Adrenal gland (tissue), 5 donors: Measurements from ENCODE around the gene CXCL3.

Source experiments
- CTCF ChIP-seq, 6 experiments: fragments of 450-650 bp in 4 of 6; fragments of 200-600 bp in 2 of 6; sonication (generic) in 1 of 6; IDR thresholded peaks; 1 replicate in 5 of 6; 2 replicates in 1 of 6; pipeline versions ENCODE4 v1.5.1 to v1.8.0; 2016 to 2021; ENCODE audit warnings: antibody characterized with exemption in 6 of 6, mild to moderate bottlenecking in 2 of 6, moderate library complexity in 1 of 6
- POLR2A ChIP-seq, 2 donors: fragments of 450-650 bp; IDR thresholded peaks; one replicate each; pipeline ENCODE4 v1.6.1; 2017; ENCODE audit warnings: antibody characterized with exemption in 2 of 2, mild to moderate bottlenecking in 2 of 2, moderate library complexity in 1 of 2
- donor health status: DM: no; HTN: no; CAD: no.

GRCh38 chr4:74061430-74061829 is 22.9 kb upstream of the CXCL3 start:
- TF ChIP-seq POLR2A (IDR thresholded peaks at IDR 0.05), result no peak
- TF ChIP-seq CTCF (IDR thresholded peaks at IDR 0.05), result no peak
